Activated CD4-positive, alpha-beta memory T cell treated with anti-CD3 and anti-CD28 coated beads for 36 hours (primary cell): ENCODE data around the gene GTF2A1. TPM values are rescaled to one million over a fixed set of nuclear protein-coding genes. Genes with fewer than 3 reads are reported as not detected.

Experiments
- CTCF ChIA-PET: fragments of 350-600 bp; sonication (Branson Sonifier 250); formaldehyde crosslinking; loops from one replicate; lab custom pipeline; 2021; ENCODE audit warnings: antibody characterized with exemption, inconsistent platforms; lab: Charles Lee
- POLR2A ChIA-PET: fragments of 350-600 bp; sonication (Branson Sonifier 250); formaldehyde crosslinking; loops from one replicate; lab custom pipeline; 2021; ENCODE audit warnings: antibody characterized with exemption; lab: Charles Lee
- DNase-seq: peaks from one replicate; pipeline ENCODE4 v3.0.0-alpha.2; 2020
- H3K27ac Mint-ChIP-seq: one replicate; pipeline ENCODE4 v1.8.0; 2021; ENCODE audit warnings: mixed read lengths
- H3K27me3 Mint-ChIP-seq: one replicate; pipeline ENCODE4 v1.8.0; 2021; ENCODE audit warnings: mixed read lengths
- H3K36me3 Mint-ChIP-seq: one replicate; pipeline ENCODE4 v1.8.0; 2021; ENCODE audit warnings: mixed read lengths
- H3K4me1 Mint-ChIP-seq: one replicate; pipeline ENCODE4 v1.8.0; 2021; ENCODE audit warnings: low read depth, mixed read lengths
- H3K4me3 Mint-ChIP-seq: one replicate; pipeline ENCODE4 v1.8.0; 2021; ENCODE audit warnings: mild to moderate bottlenecking, mixed read lengths
- H3K9me3 Mint-ChIP-seq: one replicate; pipeline ENCODE4 v1.8.0; 2021; ENCODE audit warnings: mixed read lengths
- intact Hi-C: fragments of 100-400 bp; cut with micrococcal nuclease; formaldehyde crosslinking; loops from one replicate; pipeline ENCODE4 v1.15.1; 2023
- total RNA-seq, 2 experiments: library from RNA; stranded (reverse); gene quantifications; one replicate each; pipeline ENCODE4 v1.2.3, GENCODE V29; 2021

Gene GTF2A1
- total RNA-seq: 10 to 100 TPM; 38.9 to 40.1 TPM

DNA sequence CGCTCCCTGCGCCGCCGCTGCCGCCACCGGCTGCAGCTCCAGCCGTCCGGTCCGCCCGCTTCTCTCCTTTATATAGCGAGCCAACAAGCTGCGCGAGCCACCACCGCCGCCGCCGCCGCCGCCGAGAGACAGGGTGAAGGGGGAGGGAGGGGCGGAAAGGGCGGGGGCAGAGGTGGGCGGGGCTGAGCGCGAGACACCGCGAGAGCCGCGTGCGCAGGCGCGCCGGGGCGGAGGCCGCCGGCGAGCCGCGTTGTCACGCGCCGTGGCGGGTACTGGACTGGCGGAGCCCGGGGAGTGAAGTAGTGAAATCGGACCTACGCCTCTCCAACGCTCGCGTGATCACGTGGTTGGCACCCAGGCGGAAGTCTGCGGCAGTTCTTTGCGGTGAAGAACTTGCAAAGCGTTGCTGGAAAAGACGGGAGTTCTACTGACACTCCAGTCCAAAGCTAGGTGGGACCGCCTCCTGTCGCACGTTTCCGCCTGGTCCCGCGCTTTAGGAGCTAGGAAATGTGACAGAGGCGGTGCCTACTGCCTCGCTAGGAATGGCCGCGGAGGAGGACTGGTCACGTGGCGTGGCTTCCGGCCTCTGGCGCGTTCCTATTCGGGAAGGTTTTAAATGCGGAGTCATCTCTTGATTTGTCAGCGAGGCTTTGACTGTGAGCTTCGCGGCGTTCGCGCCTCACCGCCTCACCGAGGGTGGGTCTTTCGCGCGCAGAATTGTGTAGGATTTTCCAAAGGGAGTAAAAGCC is at the start of gene GTF2A1:
GTF2A1 (minus strand) TSS at position 130 of the 749 bp plus-strand sequence. CDS start 441 bp downstream, outside the sequence.
- Mint-ChIP-seq H3K9me3 (no peaks in the 10 kb centered on the region), H3K36me3 (peaks cover 12% of the 10 kb centered on the region), H3K4me3 (peak within 1 kb of the TSS; percentile 96), H3K4me1 (peaks cover 34% of the 10 kb centered on the region), H3K27me3 (peaks cover 2% of the 10 kb centered on the region), H3K27ac (peak within 1 kb of the TSS; percentile 97)
- intact Hi-C loops: loop anchor here (1.0 to 2.0 kb wide), 6 partner anchors 51 to 634 kb away; partner anchors contain the start of gene CEP128
- ChIA-PET CTCF (interaction anchor here (0.7 to 1.8 kb wide), 3 partner anchors 50 to 233 kb away, joined by 3 to 5 read pairs (median 4); no protein-coding TSS in a partner anchor), POLR2A (interaction anchor here (0.6 to 1.4 kb wide), 11 partner anchors 16 to 296 kb away, joined by 3 to 7 read pairs (median 4); partner anchors contain the start of gene CEP128)
- peak; percentile 96 for DNase-seq

DNA sequence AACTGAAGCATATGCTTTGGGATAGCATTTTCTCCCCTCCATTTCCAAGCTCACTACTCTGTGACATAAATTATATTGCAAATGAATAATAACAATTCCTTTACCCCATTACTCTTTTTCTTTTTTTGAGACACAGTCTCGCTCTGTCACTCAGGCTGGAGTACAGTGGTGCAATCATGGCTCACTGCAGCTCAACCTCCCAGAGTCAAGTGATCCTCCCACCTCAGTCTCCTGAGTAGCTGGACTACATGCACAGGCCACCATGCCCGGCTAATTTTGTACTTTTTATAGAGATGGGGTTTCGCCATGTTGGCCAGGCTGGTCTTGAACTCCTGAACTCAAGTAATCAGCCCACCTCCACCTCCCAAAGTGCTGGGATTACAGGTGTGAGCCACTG is 49.2 kb upstream of the GTF2A1 start:
- Mint-ChIP-seq H3K4me3 (no peak overlapping the region), H3K27ac (no peak overlapping the region), H3K9me3 (no peaks in the 10 kb centered on the region), H3K4me1 (no peaks in the 10 kb centered on the region), H3K27me3 (peaks cover 19% of the 10 kb centered on the region), H3K36me3 (no peaks in the 10 kb centered on the region)
- no peak for DNase-seq
- CTCF ChIA-PET: interaction anchor here (0.6 to 7.0 kb wide), 11 partner anchors 9 to 208 kb away, joined by 3 to 122 read pairs (median 4); no protein-coding TSS in a partner anchor
- POLR2A ChIA-PET: no interaction called here
- intact Hi-C loops: loop anchor here (1.0 kb wide), 2 partner anchors 183 to 194 kb away; no protein-coding TSS in a partner anchor

DNA sequence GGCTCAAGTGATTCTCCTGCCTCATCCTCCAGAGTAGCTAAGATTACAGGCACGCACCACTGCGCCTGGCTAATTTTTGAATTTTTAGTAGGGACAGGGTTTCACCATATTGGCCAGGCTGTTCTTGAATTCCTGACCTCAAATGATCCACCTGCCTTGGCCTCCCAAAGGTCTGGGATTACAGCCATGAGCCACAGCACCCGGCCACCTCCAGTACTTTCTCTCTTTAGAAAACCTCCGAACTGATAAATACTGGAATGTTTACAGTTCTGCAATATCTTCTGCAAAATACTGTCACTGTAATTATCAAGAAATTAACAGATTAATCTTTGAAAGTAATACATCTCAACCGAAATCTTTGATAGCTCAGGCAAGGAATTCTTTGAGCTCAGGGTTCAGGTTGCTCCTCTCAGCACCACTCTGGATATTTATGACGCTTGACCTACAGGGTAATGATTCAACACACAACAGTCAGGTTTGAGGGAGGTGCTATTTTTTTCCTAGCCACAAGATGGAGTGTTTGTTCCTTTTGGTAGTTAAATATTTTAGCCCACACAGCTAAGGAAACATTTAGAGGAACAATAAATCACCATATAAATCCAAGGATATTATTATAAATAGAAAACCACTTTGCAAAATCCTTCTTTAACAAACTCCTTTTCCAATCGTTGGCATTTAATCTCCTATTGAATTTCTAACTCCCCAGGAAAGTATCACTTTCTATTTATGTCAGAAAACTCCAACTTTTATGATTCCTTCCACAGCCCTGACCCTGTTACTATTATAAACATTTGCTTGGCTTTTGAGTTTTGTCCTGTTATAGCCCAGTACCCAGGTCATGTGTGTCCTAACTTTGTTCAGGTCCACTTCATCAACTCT is 48.6 kb upstream of the GTF2A1 start:
- Mint-ChIP-seq H3K9me3 (no peaks in the 10 kb centered on the region), H3K27ac (no peak overlapping the region), H3K27me3 (peaks cover 19% of the 10 kb centered on the region), H3K4me1 (no peaks in the 10 kb centered on the region), H3K36me3 (no peaks in the 10 kb centered on the region), H3K4me3 (no peak overlapping the region)
- ChIA-PET CTCF (interaction anchor here (0.6 to 7.0 kb wide), 15 partner anchors 9 to 214 kb away, joined by 3 to 122 read pairs (median 3); no protein-coding TSS in a partner anchor), POLR2A (no interaction called here)
- intact Hi-C loops: loop anchor here (1.0 kb wide), 2 partner anchors 184 to 195 kb away; no protein-coding TSS in a partner anchor
- DNase-seq: no peak

DNA sequence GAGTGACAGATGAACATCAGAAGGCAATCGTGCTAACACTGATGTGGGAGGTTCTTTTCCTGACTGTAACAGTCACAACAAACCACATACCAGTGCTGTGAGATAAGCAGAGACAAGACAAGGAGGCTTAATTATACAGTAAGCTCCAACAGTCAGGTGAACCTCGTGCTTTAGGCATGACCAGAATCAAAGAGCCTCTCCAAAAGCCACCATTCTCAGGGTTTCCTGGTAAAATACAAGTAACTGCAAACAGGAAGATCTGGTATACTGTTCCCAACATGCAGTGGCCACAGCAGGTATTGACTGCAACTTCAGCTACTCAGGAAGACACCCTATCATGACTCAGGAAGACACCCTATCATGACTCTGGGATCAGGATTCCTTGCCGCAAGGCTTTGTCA is 47.3 kb upstream of the GTF2A1 start:
- Mint-ChIP-seq H3K4me1 (no peaks in the 10 kb centered on the region), H3K27me3 (peaks cover 21% of the 10 kb centered on the region), H3K9me3 (no peaks in the 10 kb centered on the region), H3K4me3 (no peak overlapping the region), H3K27ac (no peak overlapping the region), H3K36me3 (no peaks in the 10 kb centered on the region)
- ChIA-PET CTCF (interaction anchor here (0.8 to 7.0 kb wide), 4 partner anchors 168 to 320 kb away, joined by 3 to 122 read pairs (median 38); no protein-coding TSS in a partner anchor), POLR2A (no interaction called here)
- intact Hi-C loops: no loop called here
- no peak for DNase-seq

DNA sequence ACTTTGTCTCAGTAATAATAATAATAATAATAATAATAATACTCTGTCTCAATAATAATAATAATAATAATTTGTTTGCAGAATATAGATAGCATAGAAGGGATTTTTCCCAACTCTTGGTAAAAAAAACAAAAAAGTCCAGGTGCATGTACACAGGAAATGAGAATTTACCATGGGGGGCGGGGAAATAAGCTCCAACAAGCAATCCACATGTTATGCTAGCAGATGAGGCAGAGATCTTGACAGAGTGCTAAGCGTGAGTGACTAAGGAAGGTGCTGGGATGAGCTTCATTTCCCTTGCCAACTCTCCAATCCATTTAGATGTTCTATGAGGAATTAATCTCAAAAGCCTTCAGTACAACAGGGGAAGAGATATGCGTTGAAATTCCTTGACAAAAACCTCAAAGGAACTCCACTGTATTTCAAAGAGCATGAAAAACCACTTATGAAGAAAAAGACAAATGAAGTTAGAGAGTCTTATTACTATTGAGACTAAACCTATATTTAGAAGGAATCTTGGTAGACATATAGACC is 44.9 kb upstream of the GTF2A1 start:
- H3K9me3 Mint-ChIP-seq: no peaks in the 10 kb centered on the region
- CTCF ChIA-PET: interaction anchor here (1.9 kb wide), 1 partner anchor 199 kb away, joined by 6 read pairs; no protein-coding TSS in a partner anchor
- H3K27me3 Mint-ChIP-seq: peaks cover 30% of the 10 kb centered on the region
- intact Hi-C loops: no loop called here
- no peaks in the 10 kb centered on the region for H3K36me3 Mint-ChIP-seq
- no peak overlapping the region for H3K4me3 Mint-ChIP-seq
- POLR2A ChIA-PET: no interaction called here
- no peak for DNase-seq
- H3K4me1 Mint-ChIP-seq: no peaks in the 10 kb centered on the region
- H3K27ac Mint-ChIP-seq: no peak overlapping the region

DNA sequence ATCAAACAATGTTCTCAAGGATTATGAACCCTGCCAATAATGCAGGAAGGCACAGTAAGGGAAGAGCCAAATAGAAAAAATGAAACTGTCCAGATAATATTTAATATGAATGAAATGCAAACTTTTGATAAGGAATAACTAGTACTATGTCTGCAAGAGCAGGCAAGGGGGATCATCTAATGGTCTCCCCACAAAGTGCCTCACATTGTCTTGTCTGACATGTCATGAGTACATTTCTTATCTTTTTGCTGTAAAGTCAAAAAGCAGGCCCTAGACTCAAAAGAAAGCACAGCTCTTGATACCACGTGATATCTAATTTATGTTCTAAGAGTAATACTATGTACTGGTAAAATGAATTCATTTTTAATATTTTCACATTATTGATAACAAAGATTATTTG is 43.9 kb upstream of the GTF2A1 start:
- Mint-ChIP-seq H3K36me3 (no peaks in the 10 kb centered on the region), H3K4me1 (no peaks in the 10 kb centered on the region), H3K9me3 (no peaks in the 10 kb centered on the region), H3K27ac (no peak overlapping the region), H3K27me3 (peaks cover 30% of the 10 kb centered on the region), H3K4me3 (no peak overlapping the region)
- DNase-seq: no peak
- ChIA-PET CTCF (interaction anchor here (1.9 kb wide), 1 partner anchor 200 kb away, joined by 6 read pairs; no protein-coding TSS in a partner anchor), POLR2A (no interaction called here)
- intact Hi-C loops: no loop called here

DNA sequence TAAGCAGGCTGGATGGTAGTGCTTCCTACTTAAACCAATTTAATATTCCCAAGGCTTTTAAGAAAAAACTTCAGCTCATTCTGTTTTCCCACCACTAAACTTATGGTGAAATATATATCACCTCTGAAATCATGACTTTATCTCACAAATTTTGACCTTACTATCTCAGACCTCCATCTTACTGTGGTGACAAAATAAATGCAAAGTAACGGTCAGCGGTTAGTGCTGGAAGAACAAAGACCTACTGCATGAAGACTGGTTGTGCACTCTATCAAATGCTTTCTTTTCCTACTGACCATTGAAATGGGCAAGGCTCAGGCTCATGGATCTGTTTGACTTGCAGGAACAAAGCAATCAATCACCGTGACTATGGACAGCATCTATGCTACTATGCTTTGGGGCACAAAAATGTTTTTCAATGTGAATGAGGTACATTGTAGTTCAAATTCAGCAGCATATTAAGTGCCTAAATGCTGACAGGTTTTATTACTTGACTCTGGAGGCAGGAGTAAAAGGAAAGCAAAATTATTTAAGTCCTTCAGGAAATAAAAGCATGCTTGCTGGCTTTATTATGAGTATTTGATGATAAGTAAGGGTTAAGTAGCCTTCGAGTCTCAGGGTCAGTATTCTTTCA is 43.1 kb upstream of the GTF2A1 start:
- H3K4me1 Mint-ChIP-seq: no peaks in the 10 kb centered on the region
- no peak for DNase-seq
- H3K4me3 Mint-ChIP-seq: no peak overlapping the region
- ChIA-PET CTCF (no interaction called here), POLR2A (no interaction called here)
- H3K27me3 Mint-ChIP-seq: peaks cover 33% of the 10 kb centered on the region
- H3K36me3 Mint-ChIP-seq: no peaks in the 10 kb centered on the region
- no peak overlapping the region for H3K27ac Mint-ChIP-seq
- intact Hi-C loops: no loop called here
- no peaks in the 10 kb centered on the region for H3K9me3 Mint-ChIP-seq

DNA sequence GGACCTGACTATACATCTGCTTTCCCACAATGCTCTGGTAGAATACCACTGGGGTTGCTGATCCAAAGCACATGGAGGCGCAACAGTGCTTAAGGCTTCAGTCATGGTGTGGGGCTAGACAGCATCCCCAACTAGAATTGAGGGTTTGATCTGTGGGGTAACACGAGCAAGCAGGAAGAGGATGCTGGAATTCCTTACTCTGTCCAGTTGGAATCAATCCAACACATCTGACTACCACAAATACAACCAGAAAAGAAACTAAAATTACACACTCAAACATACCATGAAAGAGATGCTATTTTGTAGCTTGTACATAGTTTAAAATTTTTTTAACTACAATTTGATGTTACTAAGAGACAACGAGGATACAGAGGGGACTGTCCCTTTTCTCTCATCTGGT is 40.4 kb upstream of the GTF2A1 start:
- Mint-ChIP-seq H3K4me1 (peaks cover 5% of the 10 kb centered on the region), H3K9me3 (no peaks in the 10 kb centered on the region), H3K27me3 (peaks cover 24% of the 10 kb centered on the region), H3K27ac (no peak overlapping the region), H3K36me3 (no peaks in the 10 kb centered on the region), H3K4me3 (no peak overlapping the region)
- DNase-seq: no peak
- ChIA-PET CTCF (interaction anchor here (1.6 kb wide), 1 partner anchor 204 kb away, joined by 5 read pairs; no protein-coding TSS in a partner anchor), POLR2A (no interaction called here)
- intact Hi-C loops: no loop called here

DNA sequence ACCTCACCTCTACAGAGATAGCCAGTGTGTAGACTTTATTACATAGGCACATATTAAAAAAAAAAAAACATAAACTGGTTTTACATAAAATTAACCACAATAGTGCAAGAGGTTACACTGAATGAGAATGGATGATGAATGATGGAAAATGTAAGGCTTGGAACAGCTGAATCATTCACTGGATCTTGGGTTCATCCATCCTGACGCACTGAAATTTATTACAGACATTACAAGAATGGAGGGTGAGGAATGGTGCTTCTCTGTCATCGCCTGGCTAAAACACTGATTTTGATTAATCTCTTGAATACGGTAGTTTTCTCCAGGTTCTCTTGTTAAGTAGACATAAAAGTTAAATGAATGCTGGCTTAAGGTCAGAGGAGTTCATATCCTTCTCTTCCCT is 40.0 kb upstream of the GTF2A1 start:
- Mint-ChIP-seq H3K4me1 (peaks cover 5% of the 10 kb centered on the region), H3K27ac (no peak overlapping the region), H3K36me3 (no peaks in the 10 kb centered on the region), H3K4me3 (no peak overlapping the region), H3K9me3 (no peaks in the 10 kb centered on the region), H3K27me3 (peaks cover 22% of the 10 kb centered on the region)
- intact Hi-C loops: no loop called here
- CTCF ChIA-PET: interaction anchor here (1.6 kb wide), 1 partner anchor 204 kb away, joined by 5 read pairs; no protein-coding TSS in a partner anchor
- no peak for DNase-seq
- POLR2A ChIA-PET: no interaction called here

DNA sequence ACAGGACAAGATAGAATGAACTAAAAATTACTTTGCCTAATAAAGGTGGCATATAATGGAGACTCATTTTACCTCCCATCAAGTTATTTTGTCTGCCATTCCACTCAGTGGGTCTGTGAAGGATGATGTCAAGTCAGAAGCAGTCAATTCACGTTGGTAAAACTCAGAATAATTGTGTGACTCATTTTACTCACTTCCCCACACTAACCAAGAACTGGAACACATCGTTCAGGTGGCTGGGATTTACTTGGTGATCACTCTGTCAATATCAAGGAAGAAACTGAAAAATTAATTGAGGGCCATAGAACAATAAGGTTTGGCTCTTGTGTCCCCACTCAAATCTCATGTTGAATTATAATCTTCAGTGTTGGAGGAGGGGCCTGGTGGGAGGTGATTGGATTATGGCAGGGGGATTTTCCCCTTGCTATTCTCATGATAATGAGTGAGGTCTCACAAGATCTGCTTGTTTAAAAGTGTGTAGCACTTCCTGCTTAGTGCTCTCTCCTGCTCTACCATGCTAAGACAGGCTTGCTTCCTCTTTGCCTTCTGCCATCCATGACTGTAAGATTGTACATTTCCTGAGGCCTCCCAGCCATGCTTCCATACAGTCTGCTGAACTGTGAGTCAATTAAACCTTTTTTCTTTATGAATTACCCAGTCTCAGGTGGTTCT is 35.7 kb upstream of the GTF2A1 start:
- Mint-ChIP-seq H3K27ac (no peak overlapping the region), H3K9me3 (no peaks in the 10 kb centered on the region), H3K4me3 (no peak overlapping the region), H3K27me3 (peaks cover 14% of the 10 kb centered on the region), H3K36me3 (no peaks in the 10 kb centered on the region), H3K4me1 (peaks cover 5% of the 10 kb centered on the region)
- ChIA-PET CTCF (no interaction called here), POLR2A (no interaction called here)
- no peak for DNase-seq
- intact Hi-C loops: no loop called here

DNA sequence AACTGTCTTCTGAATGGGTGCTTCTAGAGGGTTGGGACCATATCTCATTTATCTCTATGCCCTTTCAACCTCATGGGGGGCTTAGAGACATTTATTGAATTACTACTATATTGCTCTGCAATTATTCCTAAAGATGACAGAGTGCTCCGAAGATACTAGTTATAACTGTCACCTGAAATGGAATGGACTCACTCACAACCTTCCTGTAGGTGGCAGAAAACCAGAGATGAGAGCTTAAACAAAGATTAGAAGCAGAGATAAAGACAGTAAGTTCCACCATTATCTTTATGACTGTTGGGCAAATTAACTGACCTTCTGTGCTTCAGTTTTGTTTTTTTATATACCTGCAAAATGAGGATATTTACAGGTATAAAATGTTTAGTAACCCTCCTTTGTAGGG is 31.5 kb upstream of the GTF2A1 start:
- Mint-ChIP-seq H3K27me3 (peaks cover 2% of the 10 kb centered on the region), H3K27ac (no peak overlapping the region), H3K4me3 (no peak overlapping the region), H3K36me3 (no peaks in the 10 kb centered on the region), H3K9me3 (no peaks in the 10 kb centered on the region), H3K4me1 (peaks cover 5% of the 10 kb centered on the region)
- ChIA-PET CTCF (interaction anchor here (0.6 to 1.9 kb wide), 2 partner anchors 62 to 201 kb away, joined by 4 to 6 read pairs; no protein-coding TSS in a partner anchor), POLR2A (no interaction called here)
- intact Hi-C loops: no loop called here
- DNase-seq: no peak
